H9 (cell line): ENCODE results near the gene TOM1L2. TPM values are rescaled to one million over a fixed set of nuclear protein-coding genes. Genes with fewer than 3 reads are reported as not detected.

ENCODE experiments used
- DNase-seq: peaks from one replicate; pipeline ENCODE4 v3.0.0-alpha.2; 2017
- H2AFZ ChIP-seq: one replicate; pipeline ENCODE4 v1.6.1; 2013; ENCODE audit warnings: mild to moderate bottlenecking, low read length, control low read depth, moderate library complexity
- H2AK5ac ChIP-seq: 2 replicates; pipeline ENCODE4 v1.6.1; 2013; ENCODE audit warnings: low read length, control low read depth, mixed read lengths; ENCODE audit not compliant: insufficient read length
- H2BK120ac ChIP-seq: one replicate; pipeline ENCODE4 v1.6.1; 2013; ENCODE audit warnings: low read depth, mild to moderate bottlenecking, low read length, control low read depth, inconsistent platforms; ENCODE audit not compliant: poor library complexity, severe bottlenecking
- H2BK12ac ChIP-seq: 2 replicates; pipeline ENCODE4 v1.6.1; 2013; ENCODE audit warnings: low read length, control low read depth, mixed read lengths, low read depth; ENCODE audit not compliant: insufficient read length
- H2BK15ac ChIP-seq: 2 replicates; pipeline ENCODE4 v1.6.1; 2013; ENCODE audit warnings: low read depth, low read length, control low read depth
- H2BK20ac ChIP-seq: one replicate; pipeline ENCODE4 v1.6.1; 2013; ENCODE audit warnings: low read depth, mild to moderate bottlenecking, low read length, control low read depth, inconsistent platforms; ENCODE audit not compliant: poor library complexity, severe bottlenecking
- H2BK5ac ChIP-seq: 2 replicates; pipeline ENCODE4 v1.6.1; 2013; ENCODE audit warnings: low read length, control low read depth, mixed read lengths; ENCODE audit not compliant: insufficient read length
- H3K14ac ChIP-seq: 2 replicates; pipeline ENCODE4 v1.6.1; 2013; ENCODE audit warnings: low read length, control low read depth; ENCODE audit not compliant: insufficient read depth
- H3K18ac ChIP-seq: 2 replicates; pipeline ENCODE4 v1.6.1; 2013; ENCODE audit warnings: low read depth, mild to moderate bottlenecking, mixed read lengths, low read length, control low read depth; ENCODE audit not compliant: insufficient read length
- H3K23ac ChIP-seq: 2 replicates; pipeline ENCODE4 v1.6.1; 2013; ENCODE audit warnings: low read length, control low read depth, mixed read lengths, low read depth; ENCODE audit not compliant: insufficient read length
- H3K23me2 ChIP-seq: 2 replicates; pipeline ENCODE4 v1.6.1; 2013; ENCODE audit warnings: low read depth, mild to moderate bottlenecking, mixed read lengths, low read length, control low read depth; ENCODE audit not compliant: insufficient read length, poor library complexity, severe bottlenecking
- H3K27ac ChIP-seq: 2 replicates; pipeline ENCODE4 v1.5.1; 2013; ENCODE audit warnings: low read length, control low read depth, mixed read lengths, low read depth; ENCODE audit not compliant: insufficient read length
- H3K27me3 ChIP-seq: 2 replicates; pipeline ENCODE4 v1.6.1; 2013; ENCODE audit warnings: low read length, control low read depth, inconsistent platforms; ENCODE audit not compliant: insufficient read depth
- H3K4ac ChIP-seq: 2 replicates; pipeline ENCODE4 v1.6.1; 2013; ENCODE audit warnings: low read depth, mild to moderate bottlenecking, control low read depth, inconsistent platforms, low read length, moderate library complexity
- H3K4me1 ChIP-seq: 2 replicates; pipeline ENCODE4 v1.6.1; 2013; ENCODE audit warnings: low read length, control low read depth, inconsistent platforms; ENCODE audit not compliant: insufficient read depth
- H3K4me2 ChIP-seq: 2 replicates; pipeline ENCODE4 v1.6.1; 2013; ENCODE audit warnings: low read length, control low read depth, mixed read lengths; ENCODE audit not compliant: insufficient read length, insufficient read depth
- H3K56ac ChIP-seq: 2 replicates; pipeline ENCODE4 v1.6.1; 2013; ENCODE audit warnings: low read depth, mild to moderate bottlenecking, mixed read lengths, low read length, control low read depth; ENCODE audit not compliant: insufficient read length
- H3K79me1 ChIP-seq: 2 replicates; pipeline ENCODE4 v1.6.1; 2013; ENCODE audit warnings: low read depth, mild to moderate bottlenecking, moderate library complexity, low read length, control low read depth, inconsistent platforms; ENCODE audit not compliant: insufficient read depth, poor library complexity, severe bottlenecking
- H3K79me2 ChIP-seq: 2 replicates; pipeline ENCODE4 v1.6.1; 2013; ENCODE audit warnings: low read length, control low read depth, inconsistent platforms; ENCODE audit not compliant: insufficient read depth
- H3K9ac ChIP-seq: 2 replicates; pipeline ENCODE4 v1.6.1; 2013; ENCODE audit warnings: low read length, control low read depth, mixed read lengths; ENCODE audit not compliant: insufficient read length; ENCODE audit errors: extremely low read depth
- H3K9me3 ChIP-seq: one replicate; pipeline ENCODE4 v1.6.1; 2013; ENCODE audit warnings: low read depth, low read length, inconsistent platforms; ENCODE audit not compliant: control insufficient read depth
- H3T11ph ChIP-seq: one replicate; pipeline ENCODE4 v1.6.1; 2013; ENCODE audit warnings: mild to moderate bottlenecking, low read length, control low read depth, inconsistent platforms
- H4K20me1 ChIP-seq: one replicate; pipeline ENCODE4 v1.6.1; 2013; ENCODE audit not compliant: control insufficient read depth, insufficient read length, insufficient read depth
- H4K5ac ChIP-seq: 2 replicates; pipeline ENCODE4 v1.6.1; 2013; ENCODE audit warnings: low read depth, mild to moderate bottlenecking, mixed read lengths, low read length, control low read depth; ENCODE audit not compliant: insufficient read length
- H4K8ac ChIP-seq: replicated peaks from 2 replicates; pipeline ENCODE4 v1.6.1; 2013; ENCODE audit warnings: low read length, control low read depth, mixed read lengths, low read depth; ENCODE audit not compliant: insufficient read length
- H4K91ac ChIP-seq: 2 replicates; pipeline ENCODE4 v1.6.1; 2013; ENCODE audit warnings: low read depth, mild to moderate bottlenecking, moderate library complexity, mixed read lengths, low read length, control low read depth; ENCODE audit not compliant: insufficient read length
- H3K27ac Mint-ChIP-seq, 3 experiments: 2 replicates in 2 of 3; 3 replicates in 1 of 3; pipeline ENCODE4 v1.8.0; 2020 to 2021; ENCODE audit warnings: mixed read lengths in 3 of 3, mild to moderate bottlenecking in 1 of 3, moderate library complexity in 1 of 3
- H3K27me3 Mint-ChIP-seq: 2 replicates; pipeline ENCODE4 v1.8.0; 2021; ENCODE audit warnings: low read depth, mild to moderate bottlenecking, moderate library complexity, mixed read lengths
- H3K36me3 Mint-ChIP-seq, 3 experiments: 2 replicates in 2 of 3; 3 replicates in 1 of 3; pipeline ENCODE4 v1.8.0; 2020 to 2021; ENCODE audit warnings: low read depth in 3 of 3, mixed read lengths in 3 of 3; ENCODE audit not compliant: insufficient read depth in 1 of 3
- H3K4me1 Mint-ChIP-seq, 2 experiments: 2 replicates each; pipeline ENCODE4 v1.8.0; 2020; ENCODE audit warnings: mixed read lengths in 2 of 2
- H3K4me3 Mint-ChIP-seq, 2 experiments: 2 replicates in 1 of 2; 3 replicates in 1 of 2; pipeline ENCODE4 v1.8.0; 2020 to 2021; ENCODE audit warnings: mild to moderate bottlenecking in 2 of 2, mixed read lengths in 2 of 2, moderate library complexity in 1 of 2
- H3K9me3 Mint-ChIP-seq, 2 experiments: 2 replicates in 1 of 2; 3 replicates in 1 of 2; pipeline ENCODE4 v1.8.0; 2020; ENCODE audit warnings: mild to moderate bottlenecking in 2 of 2, mixed read lengths in 2 of 2, moderate library complexity in 1 of 2
- CTCF ChIP-seq: fragments of 200-600 bp; sonication (generic); conservative IDR thresholded peaks from 3 replicates; pipeline ENCODE4 v1.8.0; 2021; ENCODE audit warnings: antibody characterized with exemption, mild to moderate bottlenecking
- WGBS: extraction: QIAGEN DNeasy Blood & Tissue Kit; methylation state at CpG from one replicate; pipeline ENCODE4 v1.1.7; 2013; ENCODE audit warnings: missing lambda C conversion rate, low lambda C conversion rate, mixed read lengths; ENCODE audit not compliant: insufficient read length; ENCODE audit errors: extremely low coverage; 5-methylcytosine and 5-hydroxymethylcytosine counted together
- total RNA-seq: library from RNA; stranded (reverse); gene quantifications from 2 replicates; pipeline ENCODE4 v1.2.1, GENCODE V29; 2021

The TOM1L2 gene
- total RNA-seq, 1 experiment from 2014 or later, result 4.6 TPM

GRCh38 chr17:17906418-17907215 is 65.6 kb downstream of the TOM1L2 start:
- H4K8ac ChIP-seq, result no peak overlapping the region
- H3K79me1 ChIP-seq, result no peaks in the 10 kb centered on the region
- H3K23me2 ChIP-seq, result no peaks in the 10 kb centered on the region
- Mint-ChIP-seq H3K27ac (no peak overlapping the region; a peak in 1 of 7 replicates), H3K9me3 (no peaks in the 10 kb centered on the region), H3K4me1 (peaks cover 13 to 18% of the 10 kb centered on the region in 2 experiments), H3K27me3 (no peaks in the 10 kb centered on the region), H3K36me3 (no peaks in the 10 kb centered on the region), H3K4me3 (no peak overlapping the region)
- H3K23ac ChIP-seq, result no peak overlapping the region
- H4K5ac ChIP-seq, result no peak overlapping the region
- no peak overlapping the region for H3T11ph ChIP-seq
- no peak overlapping the region for H2BK20ac ChIP-seq
- no peaks in the 10 kb centered on the region for H3K79me2 ChIP-seq
- no peak overlapping the region for H2BK5ac ChIP-seq
- TF ChIP-seq CTCF, result no peak
- no peak overlapping the region for H4K91ac ChIP-seq
- H3K4ac ChIP-seq, result no peak overlapping the region
- peaks cover 2% of the 10 kb centered on the region; the same call in 1 of the 2 replicates for H3K4me1 ChIP-seq
- no CpG with 5 or more reads among the region's 10 CpGs for WGBS
- H3K9me3 ChIP-seq, result no peaks in the 10 kb centered on the region
- H3K4me2 ChIP-seq, result no peak overlapping the region
- H2BK15ac ChIP-seq, result no peak overlapping the region
- H3K56ac ChIP-seq, result no peak overlapping the region
- no peak overlapping the region for H3K9ac ChIP-seq
- H3K18ac ChIP-seq, result no peak overlapping the region
- no peak overlapping the region for H3K27ac ChIP-seq
- H2AK5ac ChIP-seq, result no peak overlapping the region
- H2AFZ ChIP-seq, result no peak overlapping the region
- H4K20me1 ChIP-seq, result no peaks in the 10 kb centered on the region
- H3K27me3 ChIP-seq, result no peaks in the 10 kb centered on the region
- H2BK12ac ChIP-seq, result no peak overlapping the region
- no peak for DNase-seq
- no peak overlapping the region for H2BK120ac ChIP-seq
- no peak overlapping the region for H3K14ac ChIP-seq
